IMR-90 (cell line): Measurements from ENCODE around the gene KIRREL1. TPM values are rescaled to one million over a fixed set of nuclear protein-coding genes. Genes with fewer than 3 reads are reported as not detected.

ENCODE experiments used
- ATAC-seq: fragments of 200-7000 bp; cut with Tn5 transposase; 2 replicates; pipeline ENCODE4 v1.9.1; 2020; ENCODE audit warnings: low read depth, mild to moderate bottlenecking, moderate library complexity
- BruUV-seq: library from RNA; stranded (reverse); fragments of 400-500 nt; replicated peaks from 2 replicates; lab custom pipeline; 2021; lab: Mats Ljungman, UMichigan
- CTCF ChIA-PET: fragments of 300-600 bp; formaldehyde crosslinking; extraction: SDS; loops from one replicate; lab custom pipeline; 2021; ENCODE audit warnings: antibody characterized with exemption; lab: Yijun Ruan, JAX
- POLR2A ChIA-PET: fragments of 300-600 bp; sonication (Branson Sonifier 250); formaldehyde crosslinking; loops from one replicate; lab custom pipeline; 2022; ENCODE audit warnings: antibody characterized with exemption; ENCODE audit not compliant: unreplicated experiment; lab: Charles Lee
- DNase-seq: peaks from one replicate; pipeline ENCODE4 v3.0.0; 2013
- H2AFZ ChIP-seq: replicated peaks from 2 replicates; pipeline ENCODE3; 2013; ENCODE audit warnings: low read length, mild to moderate bottlenecking; ENCODE audit not compliant: poor library complexity
- H2AK5ac ChIP-seq: 2 replicates; pipeline ENCODE4 v1.6.1; 2013; ENCODE audit warnings: low read depth, low read length, inconsistent platforms
- H2AK9ac ChIP-seq: replicated peaks from 2 replicates; pipeline ENCODE3; 2013; ENCODE audit warnings: mild to moderate bottlenecking, low read depth, low read length, moderate library complexity; ENCODE audit not compliant: poor library complexity
- H2BK120ac ChIP-seq: 2 replicates; pipeline ENCODE4 v1.6.1; 2013; ENCODE audit warnings: low read depth, low read length, inconsistent platforms
- H2BK15ac ChIP-seq: 3 replicates; pipeline ENCODE4 v1.6.1; 2013; ENCODE audit warnings: low read depth, low read length, inconsistent platforms
- H2BK20ac ChIP-seq: 2 replicates; pipeline ENCODE4 v1.6.1; 2013; ENCODE audit warnings: low read depth, mild to moderate bottlenecking, inconsistent platforms, low read length, moderate library complexity
- H2BK5ac ChIP-seq: 2 replicates; pipeline ENCODE4 v1.6.1; 2013; ENCODE audit warnings: mild to moderate bottlenecking, low read depth, low read length, inconsistent platforms; ENCODE audit not compliant: poor library complexity, severe bottlenecking
- H3K14ac ChIP-seq: replicated peaks from 2 replicates; pipeline ENCODE4 v1.6.1; 2013; ENCODE audit warnings: low read depth, low read length, inconsistent platforms
- H3K18ac ChIP-seq: 2 replicates; pipeline ENCODE4 v1.6.1; 2013; ENCODE audit warnings: low read depth, low read length, control low read depth
- H3K23ac ChIP-seq: 2 replicates; pipeline ENCODE4 v1.6.1; 2013; ENCODE audit warnings: low read depth, low read length, inconsistent platforms
- H3K27ac ChIP-seq: 2 replicates; pipeline ENCODE4 v1.5.1; 2013; ENCODE audit warnings: mild to moderate bottlenecking, control low read depth, low read length; ENCODE audit not compliant: insufficient read depth
- H3K27me3 ChIP-seq: 2 replicates; pipeline ENCODE4 v1.6.1; 2013; ENCODE audit warnings: low read length; ENCODE audit not compliant: control insufficient read depth, insufficient read depth
- H3K36me3 ChIP-seq: 2 replicates; pipeline ENCODE4 v1.6.1; 2013; ENCODE audit warnings: low read length, mixed read lengths; ENCODE audit not compliant: control insufficient read depth, insufficient read depth
- H3K4ac ChIP-seq: 2 replicates; pipeline ENCODE4 v1.6.1; 2013; ENCODE audit warnings: low read depth, low read length, inconsistent platforms
- H3K4me1 ChIP-seq: 2 replicates; pipeline ENCODE4 v1.6.1; 2013; ENCODE audit warnings: low read length, mixed read lengths; ENCODE audit not compliant: control insufficient read depth, insufficient read depth
- H3K4me2 ChIP-seq: 2 replicates; pipeline ENCODE4 v1.6.1; 2013; ENCODE audit warnings: low read depth, mild to moderate bottlenecking, control low read depth, low read length, moderate library complexity
- H3K4me3 ChIP-seq: 2 replicates; pipeline ENCODE4 v1.5.1; 2013; ENCODE audit warnings: low read depth, mild to moderate bottlenecking, control low read depth, low read length, moderate library complexity; ENCODE audit not compliant: insufficient read depth
- H3K56ac ChIP-seq: 2 replicates; pipeline ENCODE4 v1.6.1; 2013; ENCODE audit warnings: low read length, inconsistent platforms; ENCODE audit not compliant: insufficient read depth; ENCODE audit errors: extremely low read depth
- H3K79me1 ChIP-seq, 2 experiments: 2 replicates each; pipeline ENCODE4 v1.6.1; 2013; ENCODE audit warnings: low read length in 2 of 2, inconsistent platforms in 1 of 2, low read depth in 1 of 2
- H3K9ac ChIP-seq: 2 replicates; pipeline ENCODE4 v1.6.1; 2013; ENCODE audit warnings: low read depth, low read length, control low read depth
- H3K9me1 ChIP-seq: 2 replicates; pipeline ENCODE4 v1.6.1; 2013; ENCODE audit warnings: low read length, inconsistent platforms; ENCODE audit not compliant: insufficient read depth
- H3K9me3 ChIP-seq: 2 replicates; pipeline ENCODE4 v1.6.1; 2013; ENCODE audit warnings: low read length; ENCODE audit not compliant: control insufficient read depth, insufficient read depth
- H4K20me1 ChIP-seq: 2 replicates; pipeline ENCODE4 v1.6.1; 2013; ENCODE audit warnings: low read length, inconsistent platforms; ENCODE audit not compliant: insufficient read depth
- H4K5ac ChIP-seq: 2 replicates; pipeline ENCODE4 v1.6.1; 2013; ENCODE audit warnings: mild to moderate bottlenecking, low read depth, low read length, control low read depth
- H4K8ac ChIP-seq, 2 experiments: 2 replicates each; pipeline ENCODE4 v1.6.1; 2013; ENCODE audit warnings: low read depth in 2 of 2, low read length in 2 of 2, control low read depth in 1 of 2, inconsistent platforms in 1 of 2
- H4K91ac ChIP-seq: 2 replicates; pipeline ENCODE4 v1.6.1; 2013; ENCODE audit warnings: low read depth, low read length, inconsistent platforms; ENCODE audit not compliant: insufficient read depth
- BHLHE40 ChIP-seq: fragments of 150-350 bp; IDR thresholded peaks from 2 replicates; pipeline ENCODE4 v1.6.1; 2016; ENCODE audit warnings: mild to moderate bottlenecking, low read depth, low read length
- FOS ChIP-seq: fragments of 150-350 bp; IDR thresholded peaks from 2 replicates; pipeline ENCODE4 v1.6.1; 2016; ENCODE audit warnings: low read depth, low read length
- MAFK ChIP-seq: IDR thresholded peaks from 2 replicates; pipeline ENCODE4 v1.6.1; 2012; ENCODE audit warnings: low read depth, low read length, improper control_type of control experiment
- MAZ ChIP-seq: IDR thresholded peaks from 2 replicates; pipeline ENCODE4 v1.6.1; 2012; ENCODE audit warnings: low read depth, mild to moderate bottlenecking, low read length, improper control_type of control experiment, moderate library complexity, borderline replicate concordance
- MXI1 ChIP-seq: IDR thresholded peaks from 2 replicates; pipeline ENCODE4 v1.6.1; 2012; ENCODE audit warnings: low read depth, mild to moderate bottlenecking, low read length, moderate library complexity, borderline replicate concordance
- NFE2L2 ChIP-seq: fragments of 150-350 bp; IDR thresholded peaks from 2 replicates; pipeline ENCODE4 v1.6.1; 2016; ENCODE audit warnings: low read depth, mild to moderate bottlenecking, low read length
- RAD21 ChIP-seq: IDR thresholded peaks from 2 replicates; pipeline ENCODE4 v1.6.1; 2012; ENCODE audit warnings: low read length, improper control_type of control experiment
- RFX5 ChIP-seq: IDR thresholded peaks from 2 replicates; pipeline ENCODE4 v1.8.0; 2012; ENCODE audit warnings: low read depth, mild to moderate bottlenecking, low read length, moderate library complexity
- SMC3 ChIP-seq: fragments of 150-350 bp; IDR thresholded peaks from 2 replicates; pipeline ENCODE4 v1.6.1; 2016; ENCODE audit warnings: low read depth, mild to moderate bottlenecking, antibody characterized with exemption, low read length, moderate library complexity
- WGBS, 2 experiments: methylation state at CpG; one replicate each; pipeline versions ENCODE4 v1.1.5 to v1.1.7; 2013; ENCODE audit warnings: missing lambda C conversion rate in 2 of 2; ENCODE audit not compliant: insufficient read length in 1 of 2; ENCODE audit errors: extremely low coverage in 2 of 2; 5-methylcytosine and 5-hydroxymethylcytosine counted together
- dilution Hi-C: fragments of 300-500 bp; cut with HindIII; formaldehyde crosslinking; loops from one replicate; pipeline ENCODE4 v1.14.3; 2018; ENCODE audit warnings: low sequenced_read_pairs; ENCODE audit not compliant: unreplicated experiment
- in situ Hi-C: fragments of 300-500 bp; cut with MboI; formaldehyde crosslinking; loops from 3 replicates; pipeline ENCODE4 v1.14.3; 2019; ENCODE audit warnings: low sequenced_read_pairs, inconsistent platforms, mixed read lengths
- intact Hi-C: fragments of 100-400 bp; cut with micrococcal nuclease; formaldehyde crosslinking; loops from 2 replicates; pipeline ENCODE4 v1.10.0; 2022
- polyA plus RNA-seq, 3 experiments: library from polyadenylated mRNA; depleted of rRNA; stranded (reverse); fragments of >200 nt; gene quantifications; 2 replicates each; pipeline ENCODE4 v1.2.3, GENCODE V29; 2012; ENCODE audit warnings: low replicate concordance in 1 of 3
- total RNA-seq: library from RNA; depleted of rRNA; stranded (reverse); fragments of >200 nt; gene quantifications from 2 replicates; pipeline ENCODE4 v1.2.3, GENCODE V29; 2012
- TF ChIP-seq, protein P1 (sequence below): fragments of 150-350 bp; IDR thresholded peaks from 2 replicates; pipeline ENCODE4 v1.6.1; 2016; ENCODE audit warnings: low read depth, mild to moderate bottlenecking, low read length, moderate library complexity, borderline replicate concordance

The KIRREL1 gene
- total and polyA plus RNA-seq, 2 of the 4 experiments (the other 2 are of a cell fraction): 58.1 to 64.7 TPM

DNA sequence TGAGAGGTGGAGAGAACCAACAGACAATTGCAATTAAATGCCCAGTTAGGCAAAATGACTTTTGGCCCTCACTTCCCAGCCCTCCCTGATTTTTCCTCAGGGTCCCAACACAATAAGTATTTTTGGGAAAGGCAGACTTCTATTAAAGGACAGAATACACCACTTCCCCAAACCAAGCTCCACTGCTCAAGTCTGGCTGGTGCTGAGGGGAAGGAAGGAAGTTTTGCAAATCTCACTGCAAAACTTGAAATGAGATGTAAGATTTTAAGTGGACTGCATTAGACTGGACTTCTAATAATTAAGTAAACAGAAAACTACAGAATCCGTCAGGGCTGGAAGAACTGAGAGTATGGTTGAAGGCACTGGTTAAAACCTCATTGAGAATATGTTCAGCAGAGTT lies 155.0 kb downstream of the KIRREL1 start:
- no peaks in the 10 kb centered on the region for H3K79me1 ChIP-seq
- intact Hi-C loops: no loop called here
- H3K4ac ChIP-seq: no peak overlapping the region
- H3K4me3 ChIP-seq: no peak overlapping the region
- H3K56ac ChIP-seq: no peak overlapping the region
- no peak overlapping the region for H2BK120ac ChIP-seq
- no peak overlapping the region for H2AK9ac ChIP-seq
- no peak for ATAC-seq
- peak overlapping the region in 1 of 2 experiments; percentile 100; a peak in 1 of 4 replicates for H4K8ac ChIP-seq
- H2BK5ac ChIP-seq: no peak overlapping the region
- H2AFZ ChIP-seq: no peak overlapping the region
- no peak overlapping the region for H4K91ac ChIP-seq
- ChIA-PET CTCF (no interaction called here), POLR2A (no interaction called here)
- H4K20me1 ChIP-seq: no peaks in the 10 kb centered on the region
- no peaks in the 10 kb centered on the region for H3K27me3 ChIP-seq
- no peak overlapping the region for H3K9ac ChIP-seq
- WGBS, 2 experiments: no CpG with 5 or more reads among the region's 1 CpG
- H3K9me3 ChIP-seq: no peaks in the 10 kb centered on the region
- dilution Hi-C loops: loop anchor here (25.0 kb wide), 1 partner anchor 186 kb away; no protein-coding TSS in a partner anchor
- H2BK20ac ChIP-seq: no peak overlapping the region
- BruUV-seq: no TSS peak
- DNase-seq: no peak
- no peak overlapping the region for H4K5ac ChIP-seq
- H3K36me3 ChIP-seq: no peaks in the 10 kb centered on the region
- no peak overlapping the region for H2AK5ac ChIP-seq
- H3K4me1 ChIP-seq: peaks cover 3% of the 10 kb centered on the region
- H3K4me2 ChIP-seq: no peak overlapping the region
- no peak overlapping the region for H2BK15ac ChIP-seq
- TF ChIP-seq, protein P1, sequence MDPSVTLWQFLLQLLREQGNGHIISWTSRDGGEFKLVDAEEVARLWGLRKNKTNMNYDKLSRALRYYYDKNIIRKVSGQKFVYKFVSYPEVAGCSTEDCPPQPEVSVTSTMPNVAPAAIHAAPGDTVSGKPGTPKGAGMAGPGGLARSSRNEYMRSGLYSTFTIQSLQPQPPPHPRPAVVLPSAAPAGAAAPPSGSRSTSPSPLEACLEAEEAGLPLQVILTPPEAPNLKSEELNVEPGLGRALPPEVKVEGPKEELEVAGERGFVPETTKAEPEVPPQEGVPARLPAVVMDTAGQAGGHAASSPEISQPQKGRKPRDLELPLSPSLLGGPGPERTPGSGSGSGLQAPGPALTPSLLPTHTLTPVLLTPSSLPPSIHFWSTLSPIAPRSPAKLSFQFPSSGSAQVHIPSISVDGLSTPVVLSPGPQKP: no peak
- TF ChIP-seq MAFK (no peak), MXI1 (no peak), RAD21 (no peak), NFE2L2 (no peak), BHLHE40 (no peak), RFX5 (no peak), MAZ (no peak), FOS (no peak), SMC3 (no peak)
- H3K14ac ChIP-seq: no peak overlapping the region
- H3K18ac ChIP-seq: no peak overlapping the region
- in situ Hi-C loops: loop anchor here (25.0 kb wide), 1 partner anchor 786 kb away; no protein-coding TSS in a partner anchor
- H3K9me1 ChIP-seq: peaks cover 6% of the 10 kb centered on the region
- H3K23ac ChIP-seq: no peak overlapping the region
- H3K27ac ChIP-seq: no peak overlapping the region
